SH-SY5Y (cell line): Measurements from ENCODE around the gene SS18.

Source experiments
- GATA2 ChIP-seq: IDR thresholded peaks from 2 replicates; pipeline ENCODE4 v1.6.1; 2011; ENCODE audit warnings: mild to moderate bottlenecking, low read depth, low read length
- GATA3 ChIP-seq: IDR thresholded peaks from 2 replicates; pipeline ENCODE4 v1.6.1; 2011; ENCODE audit warnings: low read depth, mild to moderate bottlenecking, low read length, moderate library complexity

DNA sequence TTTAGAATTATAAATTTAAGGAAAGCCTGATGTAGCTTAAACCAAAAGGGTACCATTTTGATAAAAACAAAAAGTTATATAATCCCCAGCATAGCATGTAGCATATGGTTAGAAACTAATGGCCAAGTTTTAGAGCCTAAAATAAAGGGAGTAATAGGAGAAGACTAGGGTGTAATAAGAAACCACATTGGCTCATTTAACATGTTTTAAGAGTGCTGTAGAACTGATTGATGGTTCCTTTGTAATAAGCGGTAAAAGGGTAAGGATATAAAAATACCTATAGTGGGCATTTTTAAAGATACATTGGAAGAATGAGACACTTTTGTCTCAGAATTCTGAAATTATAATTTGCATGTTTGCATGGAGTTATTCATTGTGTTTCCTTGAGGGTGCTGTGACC lies 45.1 kb upstream of the SS18 start:
- TF ChIP-seq GATA2 (no peak), GATA3 (no peak)
